Measurements from ENCODE around the gene HSPA1A. TPM values are rescaled to one million over a fixed set of nuclear protein-coding genes. Genes with fewer than 3 reads are reported as not detected.
"Not testable (repeated sequence)": the region's sequence is repeated elsewhere in the genome, so short reads cannot be mapped to it uniquely, and the experiment has no call there.

Gene HSPA1A
- total and polyA plus RNA-seq, 7 experiments from 2014 or later: 6.7 to 125 (median 30.3) TPM

- DNase-seq (no peak), ATAC-seq (no peak)
- peak overlapping the region; percentile 25 for H3K27ac ChIP-seq (ENCODE audit: low read depth, low read length)
- ChIA-PET CTCF (interaction anchor here (1.6 to 2.1 kb wide), 2 partner anchors 187 to 240 kb away, joined by 3 to 8 read pairs; no protein-coding TSS in a partner anchor), POLR2A (interaction anchor here (0.6 to 2.1 kb wide), 9 partner anchors 9 to 1342 kb away, joined by 3 to 12 read pairs (median 3); partner anchors contain the start of genes BAG6, NELFE, NEU1 and SKIC2)
- no peaks in the 10 kb centered on the region for H3K27me3 ChIP-seq (ENCODE audit: control insufficient read depth in 2 of 2, insufficient read depth in 2 of 2, low read length in 2 of 2)
- peaks cover 0 to 53% (median 14%) of the 10 kb centered on the region in 3 experiments for H3K36me3 ChIP-seq (ENCODE audit: control insufficient read depth in 2 of 3, insufficient read depth in 3 of 3, low read length in 3 of 3)
- no peaks in the 10 kb centered on the region for H3K9me3 ChIP-seq (ENCODE audit: control insufficient read depth in 2 of 3, low read length in 3 of 3)
- peak overlapping the region in 9 of 10 donors; percentile 0 to 58 (median 27) for H3K4me3 Mint-ChIP-seq
- peak overlapping the region in 6 of 9 donors; percentile 13 to 78 (median 56) for H3K27ac Mint-ChIP-seq
- no peaks in the 10 kb centered on the region for H3K9me3 Mint-ChIP-seq
- peaks cover 26 to 47% (median 38%) of the 10 kb centered on the region in 7 donors for H3K4me1 Mint-ChIP-seq
- no peak overlapping the region for H3K4me3 ChIP-seq (ENCODE audit: low read length)
- peaks cover 30 to 34% of the 10 kb centered on the region in 2 donors for H3K4me1 ChIP-seq (ENCODE audit: control insufficient read depth in 2 of 2, insufficient read depth in 2 of 2, low read length in 2 of 2)
- intact Hi-C loops (cut with micrococcal nuclease): loop anchor here (5.0 to 10.0 kb wide), 4 partner anchors 118 to 1016 kb away; partner anchors contain the start of genes MICA (in 1 of the 2), MICB (in 1 of the 2), NELFE (in 1 of the 2) and PSMB9 (in 1 of the 2)
- H3K27me3 Mint-ChIP-seq: no peaks in the 10 kb centered on the region
- peaks cover 3 to 40% (median 24%) of the 10 kb centered on the region in 5 donors for H3K36me3 Mint-ChIP-seq
These were observed 23.6 kb downstream of the HSPA1A start for GRCh38 chr6:31838968-31839367.

- H3K4me3 Mint-ChIP-seq: peak overlapping the region in 2 of 10 donors; percentile 26 to 37
- H3K9me3 Mint-ChIP-seq; H3K27ac ChIP-seq (ENCODE audit: low read depth, low read length); H3K4me3 ChIP-seq (ENCODE audit: low read length); DNase-seq; ATAC-seq; H3K27me3 Mint-ChIP-seq; H3K9me3 ChIP-seq (ENCODE audit: control insufficient read depth in 2 of 3, low read length in 3 of 3); H3K27me3 ChIP-seq (ENCODE audit: control insufficient read depth in 2 of 2, insufficient read depth in 2 of 2, low read length in 2 of 2): not testable (repeated sequence)
- intact Hi-C loops (cut with micrococcal nuclease): loop anchor here (5.0 to 10.0 kb wide), 4 partner anchors 118 to 1015 kb away; partner anchors contain the start of genes MICA (in 1 of the 2), MICB (in 1 of the 2), NELFE (in 1 of the 2) and PSMB9 (in 1 of the 2)
- H3K27ac Mint-ChIP-seq: peak overlapping the region in 3 of 9 donors; percentile 2 to 52 (median 13)
- H3K4me1 Mint-ChIP-seq: peaks cover 26 to 40% (median 34%) of the 10 kb centered on the region in 7 donors
- CTCF ChIA-PET: interaction anchor here (1.6 to 2.1 kb wide), 2 partner anchors 188 to 241 kb away, joined by 3 to 8 read pairs; no protein-coding TSS in a partner anchor
- POLR2A ChIA-PET: interaction anchor here (0.6 to 2.1 kb wide), 6 partner anchors 9 to 179 kb away, joined by 3 to 12 read pairs (median 3); partner anchors contain the start of gene NEU1
- peaks cover 3 to 39% (median 24%) of the 10 kb centered on the region in 5 donors for H3K36me3 Mint-ChIP-seq
- Histone ChIP-seq H3K36me3 (ENCODE audit: control insufficient read depth in 2 of 3, insufficient read depth in 3 of 3, low read length in 3 of 3) (peaks cover 0 to 50% (median 14%) of the 10 kb centered on the region in 3 experiments), H3K4me1 (ENCODE audit: control insufficient read depth in 2 of 2, insufficient read depth in 2 of 2, low read length in 2 of 2) (peaks cover 30 to 34% of the 10 kb centered on the region in 2 donors)
These were observed 24.4 kb downstream of the HSPA1A start for GRCh38 chr6:31839779-31840126.

- ATAC-seq: no peak
- H3K4me1 ChIP-seq (ENCODE audit: control insufficient read depth in 2 of 2, insufficient read depth in 2 of 2, low read length in 2 of 2): peaks cover 17 to 22% of the 10 kb centered on the region in 2 donors
- peaks cover 0 to 43% (median 14%) of the 10 kb centered on the region in 3 experiments for H3K36me3 ChIP-seq (ENCODE audit: control insufficient read depth in 2 of 3, insufficient read depth in 3 of 3, low read length in 3 of 3)
- H3K9me3 Mint-ChIP-seq: no peaks in the 10 kb centered on the region
- H3K36me3 Mint-ChIP-seq: peaks cover 0 to 29% (median 17%) of the 10 kb centered on the region in 5 donors
- no peak for DNase-seq
- CTCF ChIA-PET: no interaction called here
- H3K27ac ChIP-seq (ENCODE audit: low read depth, low read length): no peak overlapping the region
- POLR2A ChIA-PET: interaction anchor here (1.2 kb wide), 1 partner anchor 9 kb away, joined by 3 read pairs; no protein-coding TSS in a partner anchor
- H3K4me3 Mint-ChIP-seq: no peak overlapping the region
- H3K27ac Mint-ChIP-seq: peak overlapping the region in 2 of 9 donors; percentile 29 to 52
- no peaks in the 10 kb centered on the region for H3K27me3 ChIP-seq (ENCODE audit: control insufficient read depth in 2 of 2, insufficient read depth in 2 of 2, low read length in 2 of 2)
- no peaks in the 10 kb centered on the region for H3K9me3 ChIP-seq (ENCODE audit: control insufficient read depth in 2 of 3, low read length in 3 of 3)
- H3K27me3 Mint-ChIP-seq: no peaks in the 10 kb centered on the region
- intact Hi-C loops (cut with micrococcal nuclease): no loop called here
- no peak overlapping the region for H3K4me3 ChIP-seq (ENCODE audit: low read length)
- peaks cover 14 to 20% (median 18%) of the 10 kb centered on the region in 7 donors for H3K4me1 Mint-ChIP-seq
These were observed 26.7 kb downstream of the HSPA1A start for GRCh38 chr6:31842053-31842452.

- Mint-ChIP-seq H3K36me3 (peaks cover 0 to 16% (median 6%) of the 10 kb centered on the region in 5 donors), H3K9me3 (no peaks in the 10 kb centered on the region), H3K27ac (peak overlapping the region in 3 of 9 donors; percentile 14 to 54 (median 37)), H3K27me3 (no peaks in the 10 kb centered on the region), H3K4me1 (peaks cover 0 to 7% (median 1%) of the 10 kb centered on the region in 7 donors), H3K4me3 (no peak overlapping the region)
- H3K4me3 ChIP-seq (ENCODE audit: low read length): no peak overlapping the region
- peaks cover 0 to 19% (median 0%) of the 10 kb centered on the region in 3 experiments for H3K36me3 ChIP-seq (ENCODE audit: control insufficient read depth in 2 of 3, insufficient read depth in 3 of 3, low read length in 3 of 3)
- ATAC-seq (no peak), DNase-seq (no peak)
- H3K4me1 ChIP-seq (ENCODE audit: control insufficient read depth in 2 of 2, insufficient read depth in 2 of 2, low read length in 2 of 2): no peaks in the 10 kb centered on the region
- ChIA-PET POLR2A (interaction anchor here (0.7 kb wide), 1 partner anchor 9 kb away, joined by 4 read pairs; no protein-coding TSS in a partner anchor), CTCF (interaction anchor here (0.6 kb wide), 1 partner anchor 501 kb away, joined by 3 read pairs; no protein-coding TSS in a partner anchor)
- no peaks in the 10 kb centered on the region for H3K9me3 ChIP-seq (ENCODE audit: control insufficient read depth in 2 of 3, low read length in 3 of 3)
- intact Hi-C loops (cut with micrococcal nuclease): no loop called here
- H3K27me3 ChIP-seq (ENCODE audit: control insufficient read depth in 2 of 2, insufficient read depth in 2 of 2, low read length in 2 of 2): no peaks in the 10 kb centered on the region
- no peak overlapping the region for H3K27ac ChIP-seq (ENCODE audit: low read depth, low read length)
These were observed 29.2 kb downstream of the HSPA1A start for GRCh38 chr6:31844507-31844906.

GRCh38 chr6:31847276-31847978 is 32.1 kb downstream of the HSPA1A start:
- no peak overlapping the region for H3K4me3 Mint-ChIP-seq
- H3K27ac ChIP-seq (ENCODE audit: low read depth, low read length): no peak overlapping the region
- no peak overlapping the region for H3K27ac Mint-ChIP-seq
- DNase-seq (no peak), ATAC-seq (no peak)
- H3K36me3 Mint-ChIP-seq: peaks cover 0 to under 1% (median 0%) of the 10 kb centered on the region in 5 donors
- H3K27me3 ChIP-seq (ENCODE audit: control insufficient read depth in 2 of 2, insufficient read depth in 2 of 2, low read length in 2 of 2): no peaks in the 10 kb centered on the region
- H3K4me1 Mint-ChIP-seq: peaks cover 0 to 6% (median 0%) of the 10 kb centered on the region in 7 donors
- no peaks in the 10 kb centered on the region for H3K36me3 ChIP-seq (ENCODE audit: control insufficient read depth in 2 of 3, insufficient read depth in 3 of 3, low read length in 3 of 3)
- no peaks in the 10 kb centered on the region for H3K9me3 ChIP-seq (ENCODE audit: control insufficient read depth in 2 of 3, low read length in 3 of 3)
- peaks cover 0 to under 1% (median 0%) of the 10 kb centered on the region in 11 donors for H3K9me3 Mint-ChIP-seq
- H3K27me3 Mint-ChIP-seq: no peaks in the 10 kb centered on the region
- ChIA-PET POLR2A (interaction anchor here (0.6 to 0.9 kb wide), 2 partner anchors 11 to 39 kb away, joined by 3 to 6 read pairs; no protein-coding TSS in a partner anchor), CTCF (no interaction called here)
- intact Hi-C loops (cut with micrococcal nuclease): no loop called here
- no peak overlapping the region for H3K4me3 ChIP-seq (ENCODE audit: low read length)
- no peaks in the 10 kb centered on the region for H3K4me1 ChIP-seq (ENCODE audit: control insufficient read depth in 2 of 2, insufficient read depth in 2 of 2, low read length in 2 of 2)

- H3K4me3 ChIP-seq (ENCODE audit: low read length): no peak overlapping the region
- Mint-ChIP-seq H3K36me3 (peaks cover 0 to 6% (median 0%) of the 10 kb centered on the region in 5 donors), H3K27me3 (no peaks in the 10 kb centered on the region), H3K27ac (no peak overlapping the region), H3K4me1 (no peaks in the 10 kb centered on the region), H3K4me3 (no peak overlapping the region), H3K9me3 (peaks cover 0 to 2% (median 0%) of the 10 kb centered on the region in 11 donors)
- no peaks in the 10 kb centered on the region for H3K9me3 ChIP-seq (ENCODE audit: control insufficient read depth in 2 of 3, low read length in 3 of 3)
- no peak overlapping the region for H3K27ac ChIP-seq (ENCODE audit: low read depth, low read length)
- H3K36me3 ChIP-seq (ENCODE audit: control insufficient read depth in 2 of 3, insufficient read depth in 3 of 3, low read length in 3 of 3): no peaks in the 10 kb centered on the region
- CTCF ChIA-PET: no interaction called here
- intact Hi-C loops (cut with micrococcal nuclease): no loop called here
- no peaks in the 10 kb centered on the region for H3K27me3 ChIP-seq (ENCODE audit: control insufficient read depth in 2 of 2, insufficient read depth in 2 of 2, low read length in 2 of 2)
- no peak for DNase-seq
- POLR2A ChIA-PET: no interaction called here
- no peak for ATAC-seq
- H3K4me1 ChIP-seq (ENCODE audit: control insufficient read depth in 2 of 2, insufficient read depth in 2 of 2, low read length in 2 of 2): no peaks in the 10 kb centered on the region
These were observed 35.6 kb downstream of the HSPA1A start for GRCh38 chr6:31850765-31851484.
